ENCODE results near the gene IMPACT. TPM values are rescaled to one million over a fixed set of nuclear protein-coding genes. Genes with fewer than 3 reads are reported as not detected.

Gene IMPACT
- polyA plus RNA-seq, 1 experiment, result 10.0 TPM

DNA sequence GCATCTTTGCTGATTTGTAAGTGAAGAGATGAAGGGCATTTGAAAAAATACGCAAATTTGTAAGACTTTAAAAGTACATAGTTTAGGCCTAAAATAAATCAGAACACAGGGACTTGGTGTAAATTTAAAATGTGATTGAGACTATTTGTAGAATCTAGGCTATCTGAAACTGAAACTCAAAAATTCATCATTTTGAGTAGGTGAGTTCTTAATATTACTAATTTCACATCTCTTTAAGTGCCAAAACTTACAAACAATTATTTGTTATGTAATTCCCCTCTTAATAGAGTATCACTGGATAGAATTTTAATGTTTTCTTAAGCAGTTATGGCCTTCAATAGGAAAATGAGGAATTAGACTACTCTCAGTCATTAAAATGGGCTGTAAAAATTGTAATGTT is 20.0 kb downstream of the IMPACT start:
- no peak for TF ChIP-seq CTCF (IDR thresholded peaks at IDR 0.05; ENCODE audit: insufficient read depth, low read depth, low read length)
- H3K27me3 ChIP-seq (ENCODE audit: control insufficient read depth, insufficient read depth, low read length), result no peaks in the 10 kb centered on the region
- H3K4me3 ChIP-seq (ENCODE audit: low read depth, low read length), result no peak overlapping the region
- DNase-seq (ENCODE audit: low read depth), result no peak
- H3K36me3 ChIP-seq (ENCODE audit: control insufficient read depth, insufficient read depth, low read length), result peaks cover 4% of the 10 kb centered on the region
- ChIA-PET POLR2A (no interaction called here), CTCF (interaction anchor here (0.6 to 1.4 kb wide), 3 partner anchors 12 to 1417 kb away, joined by 3 to 7 read pairs (median 7); no protein-coding TSS in a partner anchor)

DNA sequence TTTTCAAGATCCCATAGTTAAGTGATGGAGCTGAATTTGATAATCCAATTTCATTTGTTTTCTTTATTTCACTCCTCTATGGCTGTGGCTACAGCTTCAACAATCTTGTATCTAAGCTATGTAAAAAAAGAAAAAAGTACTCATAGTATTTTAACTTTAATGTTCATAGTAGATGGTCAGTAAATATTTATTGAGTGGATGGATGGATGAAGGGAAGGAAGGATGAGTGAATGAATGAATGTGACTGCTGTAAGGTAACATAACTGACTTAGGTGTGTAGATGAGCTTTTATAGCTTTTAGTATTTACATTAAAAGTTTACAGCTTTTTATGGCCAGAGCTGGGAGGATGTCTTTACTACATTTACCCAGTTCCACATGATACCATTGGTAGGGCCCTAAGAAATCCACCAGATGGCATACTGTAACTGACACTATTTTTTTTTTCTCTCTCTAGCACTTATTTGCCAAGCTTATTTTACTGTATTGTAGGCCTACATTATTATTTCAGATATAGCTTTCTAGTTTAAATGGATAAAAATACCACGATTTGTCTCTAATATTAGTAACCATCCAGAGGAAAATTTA is 20.6 kb downstream of the IMPACT start:
- no peak overlapping the region for H3K4me3 ChIP-seq (ENCODE audit: low read depth, low read length)
- POLR2A ChIA-PET, result interaction anchor here (0.5 kb wide), 1 partner anchor 49 kb away, joined by 12 read pairs; the partner anchor contains the start of gene OSBPL1A
- peak; percentile 15; the same call in 1 of the 2 replicates for TF ChIP-seq CTCF (IDR thresholded peaks at IDR 0.05; ENCODE audit: insufficient read depth, low read depth, low read length)
- no peak for DNase-seq (ENCODE audit: low read depth)
- H3K36me3 ChIP-seq (ENCODE audit: control insufficient read depth, insufficient read depth, low read length), result peaks cover 5% of the 10 kb centered on the region; the same call in 1 of the 2 replicates
- CTCF ChIA-PET, result interaction anchor here (0.6 to 1.4 kb wide), 3 partner anchors 13 to 1418 kb away, joined by 3 to 7 read pairs (median 7); no protein-coding TSS in a partner anchor
- H3K27me3 ChIP-seq (ENCODE audit: control insufficient read depth, insufficient read depth, low read length), result no peaks in the 10 kb centered on the region

DNA sequence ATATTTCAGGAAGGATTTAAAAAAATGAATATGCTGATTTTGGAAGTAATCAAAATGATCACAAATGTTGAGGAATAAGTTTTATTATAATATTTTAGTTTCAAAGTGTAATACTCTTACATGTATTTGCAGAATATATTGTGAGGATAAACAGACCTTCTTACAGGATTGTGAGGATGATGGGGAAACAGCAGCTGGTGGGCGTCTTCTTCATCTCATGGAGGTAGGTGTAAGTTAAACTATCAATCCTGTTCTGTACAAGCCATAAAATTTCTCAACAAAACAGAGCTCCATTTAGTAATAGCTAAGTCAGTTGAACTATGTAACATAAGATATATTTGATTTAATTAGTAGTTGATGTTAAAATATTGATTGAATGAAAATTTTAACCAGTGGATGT is 21.5 kb downstream of the IMPACT start:
- no peaks in the 10 kb centered on the region for H3K27me3 ChIP-seq (ENCODE audit: control insufficient read depth, insufficient read depth, low read length)
- ChIA-PET POLR2A (no interaction called here), CTCF (interaction anchor here (1.4 kb wide), 1 partner anchor 40 kb away, joined by 7 read pairs; no protein-coding TSS in a partner anchor)
- no peak overlapping the region for H3K4me3 ChIP-seq (ENCODE audit: low read depth, low read length)
- no peak for DNase-seq (ENCODE audit: low read depth)
- TF ChIP-seq CTCF (IDR thresholded peaks at IDR 0.05; ENCODE audit: insufficient read depth, low read depth, low read length), result no peak
- peaks cover 5% of the 10 kb centered on the region; the same call in 1 of the 2 replicates for H3K36me3 ChIP-seq (ENCODE audit: control insufficient read depth, insufficient read depth, low read length)

DNA sequence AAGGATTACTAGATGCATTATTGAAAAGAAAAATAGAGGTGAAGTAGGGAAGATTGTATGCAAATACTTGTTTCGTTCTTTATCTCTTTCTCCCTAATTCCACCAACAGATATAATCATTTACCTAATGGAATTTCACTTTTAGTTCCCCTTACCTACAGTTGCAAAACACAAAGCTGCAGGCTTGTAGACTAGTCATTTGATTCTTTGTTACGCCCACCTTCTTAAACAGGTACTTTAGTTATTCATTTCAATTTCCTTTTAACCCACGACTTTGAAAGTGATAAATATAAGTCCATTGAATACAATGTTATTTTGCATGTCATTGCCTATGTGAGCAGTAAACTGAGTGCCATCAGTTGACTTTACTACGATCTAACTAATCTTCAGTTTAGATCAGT is 30.1 kb downstream of the IMPACT start:
- no peak overlapping the region for H3K4me3 ChIP-seq (ENCODE audit: low read depth, low read length)
- DNase-seq (ENCODE audit: low read depth), result no peak
- ChIA-PET CTCF (no interaction called here), POLR2A (no interaction called here)
- no peak for TF ChIP-seq CTCF (IDR thresholded peaks at IDR 0.05; ENCODE audit: insufficient read depth, low read depth, low read length)
- H3K36me3 ChIP-seq (ENCODE audit: control insufficient read depth, insufficient read depth, low read length), result 0 out of 2 replicates have a peak, but pooled peaks cover under 1% of the 10 kb centered on the region
- no peaks in the 10 kb centered on the region for H3K27me3 ChIP-seq (ENCODE audit: control insufficient read depth, insufficient read depth, low read length)

- TF ChIP-seq CTCF (IDR thresholded peaks at IDR 0.05; ENCODE audit: insufficient read depth, low read depth, low read length), result no peak
- POLR2A ChIA-PET, result no interaction called here
- no peaks in the 10 kb centered on the region for H3K36me3 ChIP-seq (ENCODE audit: control insufficient read depth, insufficient read depth, low read length)
- H3K27me3 ChIP-seq (ENCODE audit: control insufficient read depth, insufficient read depth, low read length), result no peaks in the 10 kb centered on the region
- CTCF ChIA-PET, result interaction anchor here (0.8 to 2.2 kb wide), 4 partner anchors 17 to 30 kb away, joined by 3 to 11 read pairs (median 4); no protein-coding TSS in a partner anchor
- H3K4me3 ChIP-seq (ENCODE audit: low read depth, low read length), result no peak overlapping the region
- DNase-seq (ENCODE audit: low read depth), result no peak
Observed at GRCh38 chr18:24459772-24460171, 33.3 kb downstream of the IMPACT start.

Measured in BJ (cell line).